ENCODE measurements around the gene TJP2. TPM values are rescaled to one million over a fixed set of nuclear protein-coding genes. Genes with fewer than 3 reads are reported as not detected.

TJP2 gene
- total RNA-seq, 1 experiment from 2014 or later = 25.8 TPM

- no peaks in the 10 kb centered on the region for H3K9me3 ChIP-seq (replicated peaks)
Measured at GRCh38 chr9:69206047-69206446, 32.0 kb downstream of the TJP2 start.

GRCh38 chr9:69207503-69207902 is 33.4 kb downstream of the TJP2 start:
- H3K4me1 ChIP-seq (replicated peaks) = peaks cover 5% of the 10 kb centered on the region; the same call in 1 of the 2 replicates
- DNase-seq (ENCODE audit: low read depth in 1 of 2, low spot score in 2 of 2) = no peak
- no peaks in the 10 kb centered on the region for H3K9me3 ChIP-seq (replicated peaks)
- H3K27ac ChIP-seq = no peak overlapping the region
- H3K4me3 ChIP-seq = no peak overlapping the region
- no peaks in the 10 kb centered on the region for H3K36me3 ChIP-seq
- H3K27me3 ChIP-seq (replicated peaks) = no peaks in the 10 kb centered on the region

More at GRCh38 chr9:69206047-69206446, 32.0 kb downstream of the TJP2 start:
- Histone ChIP-seq H3K36me3 (no peaks in the 10 kb centered on the region), H3K4me1 (replicated peaks) (peaks cover 5% of the 10 kb centered on the region; the same call in 1 of the 2 replicates), H3K27ac (no peak overlapping the region), H3K4me3 (no peak overlapping the region), H3K27me3 (replicated peaks) (no peaks in the 10 kb centered on the region)
- no peak for DNase-seq (ENCODE audit: low read depth in 1 of 2, low spot score in 2 of 2)

- H3K27ac ChIP-seq = no peak overlapping the region
Measured at GRCh38 chr9:69211424-69212036, 37.5 kb downstream of the TJP2 start.

DNA sequence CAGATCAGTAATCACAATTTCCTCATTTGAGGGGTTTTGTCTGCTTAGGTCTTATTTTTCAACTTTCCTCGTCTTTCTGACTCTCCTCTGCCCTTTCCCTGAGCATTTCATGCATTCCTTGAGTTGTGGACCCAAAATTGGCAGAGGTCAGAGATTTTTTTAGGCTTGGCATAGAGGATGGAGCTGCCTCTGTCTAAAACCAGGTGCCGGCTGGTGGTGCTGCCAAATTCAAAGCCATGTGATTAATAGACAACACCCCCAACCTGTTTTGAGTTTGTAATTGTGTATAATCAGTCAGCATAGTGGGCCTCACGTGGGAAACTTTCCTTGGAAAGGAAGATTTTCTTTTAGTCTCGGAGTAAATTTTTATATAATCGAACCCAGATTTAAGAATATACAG is 39.6 kb downstream of the TJP2 start:
- Histone ChIP-seq H3K4me3 (no peak overlapping the region), H3K27me3 (replicated peaks) (no peaks in the 10 kb centered on the region), H3K27ac (no peak overlapping the region), H3K36me3 (peaks cover 2% of the 10 kb centered on the region; the same call in 1 of the 2 replicates), H3K4me1 (replicated peaks) (no peaks in the 10 kb centered on the region), H3K9me3 (replicated peaks) (no peaks in the 10 kb centered on the region)
- no peak for DNase-seq (ENCODE audit: low read depth in 1 of 2, low spot score in 2 of 2)

More at GRCh38 chr9:69211424-69212036, 37.5 kb downstream of the TJP2 start:
- DNase-seq (ENCODE audit: low read depth in 1 of 2, low spot score in 2 of 2) = no peak
- Histone ChIP-seq H3K4me3 (no peak overlapping the region), H3K36me3 (no peaks in the 10 kb centered on the region), H3K27me3 (replicated peaks) (no peaks in the 10 kb centered on the region), H3K4me1 (replicated peaks) (no peaks in the 10 kb centered on the region), H3K9me3 (replicated peaks) (no peaks in the 10 kb centered on the region)

GRCh38 chr9:69214939-69215338 is 40.9 kb downstream of the TJP2 start:
- Histone ChIP-seq H3K27me3 (replicated peaks) (no peaks in the 10 kb centered on the region), H3K27ac (no peak overlapping the region), H3K36me3 (peaks cover 2% of the 10 kb centered on the region; the same call in 1 of the 2 replicates), H3K4me3 (no peak overlapping the region), H3K4me1 (replicated peaks) (no peaks in the 10 kb centered on the region), H3K9me3 (replicated peaks) (no peaks in the 10 kb centered on the region)
- no peak for DNase-seq (ENCODE audit: low read depth in 1 of 2, low spot score in 2 of 2)

GRCh38 chr9:69215774-69216485 is 41.9 kb downstream of the TJP2 start:
- no peaks in the 10 kb centered on the region for H3K9me3 ChIP-seq (replicated peaks)
- no peak overlapping the region for H3K4me3 ChIP-seq
- H3K27me3 ChIP-seq (replicated peaks) = no peaks in the 10 kb centered on the region
- no peak overlapping the region for H3K27ac ChIP-seq
- H3K4me1 ChIP-seq (replicated peaks) = no peaks in the 10 kb centered on the region
- H3K36me3 ChIP-seq = peaks cover 5% of the 10 kb centered on the region
- DNase-seq (ENCODE audit: low read depth in 1 of 2, low spot score in 2 of 2) = no peak

DNA sequence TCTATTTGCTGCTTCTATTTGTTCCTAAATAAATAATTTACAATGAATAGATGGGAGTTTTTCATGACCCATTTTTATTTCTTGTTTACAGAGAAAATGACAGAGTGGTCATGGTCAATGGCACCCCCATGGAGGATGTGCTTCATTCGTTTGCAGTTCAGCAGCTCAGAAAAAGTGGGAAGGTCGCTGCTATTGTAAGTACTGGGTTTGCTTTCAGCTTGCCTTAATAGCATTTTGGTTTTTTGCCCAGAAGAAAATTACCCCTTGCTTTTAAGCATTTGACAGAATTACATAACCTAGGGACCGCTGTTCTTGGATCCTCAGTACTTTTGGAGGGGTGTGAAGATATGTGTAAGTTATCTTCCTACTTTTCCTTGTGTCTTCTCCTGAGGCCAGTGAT is 44.1 kb downstream of the TJP2 start:
- H3K4me3 ChIP-seq = no peak overlapping the region
- H3K27me3 ChIP-seq (replicated peaks) = no peaks in the 10 kb centered on the region
- H3K9me3 ChIP-seq (replicated peaks) = no peaks in the 10 kb centered on the region
- no peak for DNase-seq (ENCODE audit: low read depth in 1 of 2, low spot score in 2 of 2)
- H3K27ac ChIP-seq = no peak overlapping the region
- H3K4me1 ChIP-seq (replicated peaks) = peaks cover 1% of the 10 kb centered on the region
- peaks cover 7% of the 10 kb centered on the region for H3K36me3 ChIP-seq

- Histone ChIP-seq H3K9me3 (replicated peaks) (no peaks in the 10 kb centered on the region), H3K4me1 (replicated peaks) (peaks cover 4% of the 10 kb centered on the region), H3K4me3 (no peak overlapping the region), H3K27me3 (replicated peaks) (no peaks in the 10 kb centered on the region), H3K27ac (no peak overlapping the region), H3K36me3 (peaks cover 20% of the 10 kb centered on the region)
- DNase-seq (ENCODE audit: low read depth in 1 of 2, low spot score in 2 of 2) = no peak
Measured at GRCh38 chr9:69221036-69221435, 47.0 kb downstream of the TJP2 start.

GRCh38 chr9:69222970-69223369 is 48.9 kb downstream of the TJP2 start:
- DNase-seq (ENCODE audit: low read depth in 1 of 2, low spot score in 2 of 2) = no peak
- H3K27ac ChIP-seq = no peak overlapping the region
- H3K4me3 ChIP-seq = no peak overlapping the region
- H3K9me3 ChIP-seq (replicated peaks) = no peaks in the 10 kb centered on the region
- H3K27me3 ChIP-seq (replicated peaks) = no peaks in the 10 kb centered on the region
- peaks cover 21% of the 10 kb centered on the region for H3K36me3 ChIP-seq
- peaks cover 4% of the 10 kb centered on the region for H3K4me1 ChIP-seq (replicated peaks)

- no peak overlapping the region for H3K4me3 ChIP-seq
- H3K36me3 ChIP-seq = peaks cover 25% of the 10 kb centered on the region
- H3K4me1 ChIP-seq (replicated peaks) = peaks cover 4% of the 10 kb centered on the region
- no peak overlapping the region for H3K27ac ChIP-seq
- DNase-seq (ENCODE audit: low read depth in 1 of 2, low spot score in 2 of 2) = peak; percentile 34 to 56
- no peaks in the 10 kb centered on the region for H3K9me3 ChIP-seq (replicated peaks)
- no peaks in the 10 kb centered on the region for H3K27me3 ChIP-seq (replicated peaks)
Measured at GRCh38 chr9:69223605-69224004, 49.5 kb downstream of the TJP2 start.

- no peak for DNase-seq (ENCODE audit: low read depth in 1 of 2, low spot score in 2 of 2)
- Histone ChIP-seq H3K27ac (no peak overlapping the region), H3K27me3 (replicated peaks) (no peaks in the 10 kb centered on the region)
Measured at GRCh38 chr9:69229367-69229766, 55.3 kb downstream of the TJP2 start.

DNA sequence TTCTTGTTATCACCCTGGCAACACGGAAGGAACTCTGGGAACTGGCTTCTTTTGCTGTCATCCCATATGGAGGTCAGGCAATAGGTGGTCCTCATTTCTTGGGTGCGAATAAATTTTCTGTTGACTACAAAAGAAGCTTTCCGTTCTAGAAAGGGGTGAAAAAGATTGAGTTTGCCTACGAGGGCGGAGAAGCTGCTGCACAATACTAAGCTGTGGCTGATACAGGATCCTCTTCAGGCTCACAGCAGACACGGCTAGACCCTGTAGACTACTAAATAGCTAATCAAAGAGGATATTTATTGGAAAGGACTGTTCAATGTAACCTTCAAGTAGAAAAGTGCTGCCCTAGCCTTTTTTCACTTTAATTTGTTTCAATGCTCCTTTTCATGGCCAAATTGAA is 58.1 kb downstream of the TJP2 start:
- Histone ChIP-seq H3K4me3 (no peak overlapping the region), H3K9me3 (replicated peaks) (no peaks in the 10 kb centered on the region), H3K27ac (no peak overlapping the region), H3K4me1 (replicated peaks) (no peaks in the 10 kb centered on the region), H3K36me3 (peaks cover 19% of the 10 kb centered on the region), H3K27me3 (replicated peaks) (no peaks in the 10 kb centered on the region)
- no peak for DNase-seq (ENCODE audit: low read depth in 1 of 2, low spot score in 2 of 2)

More at GRCh38 chr9:69229367-69229766, 55.3 kb downstream of the TJP2 start:
- Histone ChIP-seq H3K4me1 (replicated peaks) (no peaks in the 10 kb centered on the region), H3K9me3 (replicated peaks) (no peaks in the 10 kb centered on the region), H3K36me3 (peaks cover 27% of the 10 kb centered on the region), H3K4me3 (no peak overlapping the region)

DNA sequence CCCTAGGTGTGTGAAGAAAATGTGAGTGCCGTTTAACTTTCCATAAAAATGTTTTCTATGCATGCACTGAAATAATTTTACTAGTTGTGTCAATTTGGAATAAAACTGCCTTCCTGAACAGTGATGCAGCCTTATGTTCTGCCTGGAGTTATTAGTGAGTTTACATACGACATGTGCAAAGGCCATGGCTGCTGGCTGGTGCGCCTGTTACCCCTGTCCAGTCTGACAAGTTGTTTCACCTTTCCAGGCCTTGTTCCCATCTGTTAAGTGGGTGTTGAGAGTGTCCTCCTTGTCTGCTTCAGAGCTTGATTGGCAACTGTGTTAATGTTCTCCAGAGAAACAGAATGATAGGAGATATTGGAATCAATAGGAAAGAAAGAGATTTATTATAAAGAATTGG is 60.6 kb downstream of the TJP2 start:
- Histone ChIP-seq H3K27ac (no peak overlapping the region), H3K9me3 (replicated peaks) (no peaks in the 10 kb centered on the region), H3K4me3 (no peak overlapping the region), H3K27me3 (replicated peaks) (no peaks in the 10 kb centered on the region), H3K4me1 (replicated peaks) (no peaks in the 10 kb centered on the region), H3K36me3 (peaks cover 20% of the 10 kb centered on the region)
- DNase-seq (ENCODE audit: low read depth in 1 of 2, low spot score in 2 of 2) = no peak

GRCh38 chr9:69236188-69236587 is 62.1 kb downstream of the TJP2 start:
- no peak overlapping the region for H3K27ac ChIP-seq
- H3K4me1 ChIP-seq (replicated peaks) = no peaks in the 10 kb centered on the region
- H3K4me3 ChIP-seq = no peak overlapping the region
- no peaks in the 10 kb centered on the region for H3K27me3 ChIP-seq (replicated peaks)
- DNase-seq (ENCODE audit: low read depth in 1 of 2, low spot score in 2 of 2) = no peak
- H3K36me3 ChIP-seq = peaks cover 31% of the 10 kb centered on the region
- no peaks in the 10 kb centered on the region for H3K9me3 ChIP-seq (replicated peaks)

Measured in SJSA1 (cell line).